ENCODE measurements around the gene TRIM54. TPM values are rescaled to one million over a fixed set of nuclear protein-coding genes. Genes with fewer than 3 reads are reported as not detected.
A peak's percentile ranks its signal among the peaks of the same experiment; 100 is the strongest.

The TRIM54 gene
- total RNA-seq, 1 donor from 2014 or later = not detected

- Mint-ChIP-seq H3K27me3 (ENCODE audit: insufficient read depth, low read depth) (peaks cover 30% of the 10 kb centered on the region), H3K4me1 (no peaks in the 10 kb centered on the region), H3K36me3 (peaks cover 3% of the 10 kb centered on the region), H3K9me3 (no peaks in the 10 kb centered on the region), H3K27ac (no peak overlapping the region), H3K4me3 (no peak overlapping the region)
- H3K4me2 ChIP-seq = no peak overlapping the region
- peaks cover 34% of the 10 kb centered on the region for H4K20me1 ChIP-seq (ENCODE audit: low read depth)
- H3K4me3 ChIP-seq = no peak overlapping the region
- peaks cover 12% of the 10 kb centered on the region for H3K4me1 ChIP-seq
- no peak overlapping the region for H3K9ac ChIP-seq
- no peaks in the 10 kb centered on the region for H3K79me2 ChIP-seq (ENCODE audit: low read depth)
- no peak overlapping the region for H3K27ac ChIP-seq
- H3K9me3 ChIP-seq (ENCODE audit: low read depth) = no peaks in the 10 kb centered on the region
- H3K27me3 ChIP-seq = peaks cover 49% of the 10 kb centered on the region
- peaks cover 12% of the 10 kb centered on the region for H3F3A ChIP-seq (ENCODE audit: low read depth)
- no peaks in the 10 kb centered on the region for H3K36me3 ChIP-seq
- DNase-seq (ENCODE audit: low spot score) = no peak
- no peak overlapping the region for H2AFZ ChIP-seq (replicated peaks)
- TF ChIP-seq EZH2phosphoT487 (IDR thresholded peaks at IDR 0.05) (no peak), EZH2 (IDR thresholded peaks at IDR 0.05) (no peak), CTCF (IDR thresholded peaks at IDR 0.05) (no peak)
These were observed 22.4 kb downstream of the TRIM54 start for GRCh38 chr2:27304488-27305240.

GRCh38 chr2:27305516-27305915 is 23.3 kb downstream of the TRIM54 start:
- Histone ChIP-seq H3K27ac (no peak overlapping the region), H3K9ac (no peak overlapping the region), H3K4me1 (peaks cover 12% of the 10 kb centered on the region), H3F3A (ENCODE audit: low read depth) (peaks cover 12% of the 10 kb centered on the region), H3K79me2 (ENCODE audit: low read depth) (no peaks in the 10 kb centered on the region), H3K4me2 (no peak overlapping the region), H3K9me3 (ENCODE audit: low read depth) (no peaks in the 10 kb centered on the region), H2AFZ (replicated peaks) (no peak overlapping the region), H3K27me3 (peaks cover 49% of the 10 kb centered on the region), H3K4me3 (no peak overlapping the region), H3K36me3 (no peaks in the 10 kb centered on the region), H4K20me1 (ENCODE audit: low read depth) (peaks cover 37% of the 10 kb centered on the region)
- DNase-seq (ENCODE audit: low spot score) = no peak
- no peak for TF ChIP-seq EZH2phosphoT487 (IDR thresholded peaks at IDR 0.05)
- no peak for TF ChIP-seq EZH2 (IDR thresholded peaks at IDR 0.05)
- TF ChIP-seq CTCF (IDR thresholded peaks at IDR 0.05) = no peak
- Mint-ChIP-seq H3K27ac (no peak overlapping the region), H3K4me3 (no peak overlapping the region), H3K9me3 (no peaks in the 10 kb centered on the region), H3K4me1 (no peaks in the 10 kb centered on the region), H3K27me3 (ENCODE audit: insufficient read depth, low read depth) (peaks cover 29% of the 10 kb centered on the region), H3K36me3 (peaks cover 3% of the 10 kb centered on the region)

- Histone ChIP-seq H2AFZ (replicated peaks) (no peak overlapping the region), H4K20me1 (ENCODE audit: low read depth) (peaks cover 37% of the 10 kb centered on the region), H3K9me3 (ENCODE audit: low read depth) (no peaks in the 10 kb centered on the region), H3K27me3 (peaks cover 49% of the 10 kb centered on the region), H3K4me1 (peaks cover 12% of the 10 kb centered on the region), H3K9ac (no peak overlapping the region), H3K4me3 (no peak overlapping the region), H3K4me2 (peak overlapping the region; percentile 70), H3F3A (ENCODE audit: low read depth) (peaks cover 12% of the 10 kb centered on the region), H3K27ac (no peak overlapping the region), H3K36me3 (no peaks in the 10 kb centered on the region), H3K79me2 (ENCODE audit: low read depth) (no peaks in the 10 kb centered on the region)
- H3K4me1 Mint-ChIP-seq = no peaks in the 10 kb centered on the region
- no peak overlapping the region for H3K27ac Mint-ChIP-seq
- peaks cover 3% of the 10 kb centered on the region for H3K36me3 Mint-ChIP-seq
- no peak overlapping the region for H3K4me3 Mint-ChIP-seq
- TF ChIP-seq EZH2phosphoT487 (IDR thresholded peaks at IDR 0.05) (no peak), CTCF (IDR thresholded peaks at IDR 0.05) (no peak), EZH2 (IDR thresholded peaks at IDR 0.05) (no peak)
- H3K27me3 Mint-ChIP-seq (ENCODE audit: insufficient read depth, low read depth) = peaks cover 31% of the 10 kb centered on the region
- no peak for DNase-seq (ENCODE audit: low spot score)
- H3K9me3 Mint-ChIP-seq = no peaks in the 10 kb centered on the region
These were observed 23.9 kb downstream of the TRIM54 start for GRCh38 chr2:27306136-27306535.

Data from neural progenitor cell (in vitro differentiated cells).